Mesothelial cell of epicardium (in vitro differentiated cells): Measurements from ENCODE around the gene PDLIM4. TPM values are rescaled to one million over a fixed set of nuclear protein-coding genes. Genes with fewer than 3 reads are reported as not detected.

Experiments
- DNase-seq, 2 experiments: peaks; one replicate each; pipeline ENCODE4 v3.0.0; 2021; ENCODE audit warnings: low spot score in 2 of 2; ENCODE audit not compliant: unreplicated experiment in 2 of 2
- H3K27ac Mint-ChIP-seq: 2 replicates; pipeline ENCODE4 v1.8.0; 2021; ENCODE audit warnings: mixed read lengths
- H3K27me3 Mint-ChIP-seq: 2 replicates; pipeline ENCODE4 v1.8.0; 2021; ENCODE audit warnings: low read depth, mixed read lengths
- H3K36me3 Mint-ChIP-seq: 2 replicates; pipeline ENCODE4 v1.8.0; 2021; ENCODE audit warnings: mixed read lengths
- H3K4me1 Mint-ChIP-seq: 2 replicates; pipeline ENCODE4 v1.8.0; 2021; ENCODE audit warnings: mixed read lengths
- H3K4me3 Mint-ChIP-seq: 2 replicates; pipeline ENCODE4 v1.8.0; 2021; ENCODE audit warnings: mild to moderate bottlenecking, moderate library complexity, mixed read lengths
- H3K9me3 Mint-ChIP-seq: 2 replicates; pipeline ENCODE4 v1.8.0; 2021; ENCODE audit warnings: mixed read lengths
- total RNA-seq: library from RNA; stranded (reverse); gene quantifications from 3 replicates; pipeline ENCODE4 v1.2.1, GENCODE V29; 2021
- TF ChIP-seq, protein P1 (sequence below): fragments of 200-600 bp; sonication (generic); IDR thresholded peaks from one replicate; pipeline ENCODE4 v1.5.0; 2021; ENCODE audit warnings: antibody characterized with exemption; ENCODE audit not compliant: unreplicated experiment

PDLIM4 gene
- total RNA-seq, 1 donor from 2014 or later = 50.7 TPM

DNA sequence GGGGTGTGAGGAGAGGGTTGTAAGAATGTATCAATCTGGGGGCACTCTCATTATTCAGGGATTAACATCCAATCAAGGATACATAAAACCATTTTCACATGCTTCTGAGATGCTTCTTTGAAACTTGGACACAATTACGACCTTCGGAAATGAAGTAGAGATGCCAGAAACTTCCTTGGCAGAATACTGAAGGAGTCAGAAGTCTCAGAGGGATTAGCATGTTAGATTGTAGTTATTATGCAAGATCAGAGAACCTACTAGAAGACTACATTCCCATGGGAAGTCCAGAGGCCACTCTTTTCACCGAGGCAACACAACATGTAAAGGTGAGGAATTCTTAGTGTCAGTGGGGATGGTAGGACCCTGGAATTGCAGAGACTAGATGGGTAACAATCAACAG, 31.6 kb downstream of the PDLIM4 start:
- H3K4me1 Mint-ChIP-seq = peaks cover 17% of the 10 kb centered on the region
- H3K9me3 Mint-ChIP-seq = no peaks in the 10 kb centered on the region
- no peak overlapping the region for H3K4me3 Mint-ChIP-seq
- H3K36me3 Mint-ChIP-seq = no peaks in the 10 kb centered on the region
- no peak overlapping the region for H3K27ac Mint-ChIP-seq
- TF ChIP-seq, protein P1, sequence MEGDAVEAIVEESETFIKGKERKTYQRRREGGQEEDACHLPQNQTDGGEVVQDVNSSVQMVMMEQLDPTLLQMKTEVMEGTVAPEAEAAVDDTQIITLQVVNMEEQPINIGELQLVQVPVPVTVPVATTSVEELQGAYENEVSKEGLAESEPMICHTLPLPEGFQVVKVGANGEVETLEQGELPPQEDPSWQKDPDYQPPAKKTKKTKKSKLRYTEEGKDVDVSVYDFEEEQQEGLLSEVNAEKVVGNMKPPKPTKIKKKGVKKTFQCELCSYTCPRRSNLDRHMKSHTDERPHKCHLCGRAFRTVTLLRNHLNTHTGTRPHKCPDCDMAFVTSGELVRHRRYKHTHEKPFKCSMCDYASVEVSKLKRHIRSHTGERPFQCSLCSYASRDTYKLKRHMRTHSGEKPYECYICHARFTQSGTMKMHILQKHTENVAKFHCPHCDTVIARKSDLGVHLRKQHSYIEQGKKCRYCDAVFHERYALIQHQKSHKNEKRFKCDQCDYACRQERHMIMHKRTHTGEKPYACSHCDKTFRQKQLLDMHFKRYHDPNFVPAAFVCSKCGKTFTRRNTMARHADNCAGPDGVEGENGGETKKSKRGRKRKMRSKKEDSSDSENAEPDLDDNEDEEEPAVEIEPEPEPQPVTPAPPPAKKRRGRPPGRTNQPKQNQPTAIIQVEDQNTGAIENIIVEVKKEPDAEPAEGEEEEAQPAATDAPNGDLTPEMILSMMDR = no peak
- H3K27me3 Mint-ChIP-seq = no peaks in the 10 kb centered on the region
- DNase-seq = no peak

DNA sequence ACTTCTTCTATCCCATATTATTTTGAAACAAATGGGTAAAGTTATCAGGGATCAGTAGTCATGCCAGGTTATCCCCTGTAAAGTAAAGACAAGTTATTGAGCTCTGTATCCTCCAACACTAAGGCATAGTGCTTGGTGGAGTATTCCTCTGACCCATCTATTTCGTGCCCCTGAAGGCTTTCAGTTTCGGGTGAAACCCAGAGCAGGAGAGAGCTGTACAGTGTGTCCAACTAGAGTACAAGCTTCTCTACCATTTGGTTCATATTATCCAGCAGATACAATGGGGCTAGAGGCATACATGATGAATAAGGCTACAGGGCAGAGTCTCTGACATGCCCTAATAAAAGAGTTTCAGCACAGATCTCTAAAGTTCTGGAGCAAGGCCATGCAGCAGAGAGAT, 33.5 kb downstream of the PDLIM4 start:
- no peak for DNase-seq
- Mint-ChIP-seq H3K9me3 (no peaks in the 10 kb centered on the region), H3K27ac (no peak overlapping the region), H3K36me3 (no peaks in the 10 kb centered on the region), H3K4me1 (peaks cover 30% of the 10 kb centered on the region), H3K27me3 (peaks cover 15% of the 10 kb centered on the region), H3K4me3 (no peak overlapping the region)
- TF ChIP-seq, protein P1 = no peak

DNA sequence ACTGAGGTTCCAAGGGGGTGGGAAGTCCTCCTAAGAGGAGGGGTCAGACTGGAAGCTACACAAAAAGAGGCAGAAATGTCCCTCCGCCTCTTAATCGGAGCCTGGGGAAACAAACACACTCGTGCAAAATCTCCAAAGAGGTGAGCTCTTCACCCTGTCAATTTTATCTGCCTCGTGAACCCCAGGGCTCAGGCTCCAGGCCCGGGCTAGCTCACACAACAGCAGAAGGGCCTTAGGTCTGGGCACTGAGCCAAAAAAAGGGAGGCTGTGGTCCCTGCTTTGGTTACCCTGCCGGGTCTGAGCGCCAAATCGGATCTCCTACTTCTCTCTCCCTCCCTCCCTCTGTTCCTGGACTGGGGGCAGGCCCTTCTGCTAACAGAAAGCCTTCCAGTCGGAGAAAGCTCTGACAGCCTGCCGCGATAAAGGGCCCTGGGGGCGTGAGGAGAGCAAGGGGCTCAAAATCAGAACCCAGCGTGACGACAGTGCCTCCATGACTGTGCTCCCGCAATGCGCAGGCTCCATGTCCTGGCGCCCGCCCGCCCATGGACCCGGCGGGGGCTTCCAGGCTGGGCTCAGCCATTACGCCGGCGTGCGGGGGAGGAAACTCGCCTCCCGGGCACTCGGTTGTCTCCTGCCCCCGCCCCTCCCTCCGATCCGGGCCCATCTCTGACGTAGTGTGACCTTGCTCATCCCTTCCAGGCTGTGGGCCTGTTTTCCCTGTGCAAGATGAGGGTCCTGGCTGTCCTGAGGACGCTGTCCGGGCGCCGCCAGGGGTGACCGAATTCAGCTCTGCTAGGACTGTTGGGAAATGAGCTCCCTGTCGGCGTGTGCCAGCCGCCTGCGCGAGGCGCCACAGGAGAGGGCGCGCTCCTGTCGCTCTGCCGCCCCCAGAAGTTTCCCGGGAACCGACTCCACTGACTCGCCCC, 35.8 kb downstream of the PDLIM4 start:
- peak; percentile 78 to 87 for DNase-seq
- Mint-ChIP-seq H3K36me3 (no peaks in the 10 kb centered on the region), H3K4me3 (peak overlapping the region; percentile 80), H3K27me3 (peaks cover 17% of the 10 kb centered on the region), H3K4me1 (peaks cover 30% of the 10 kb centered on the region), H3K27ac (peak overlapping the region; percentile 99), H3K9me3 (no peaks in the 10 kb centered on the region)
- TF ChIP-seq, protein P1 = no peak

DNA sequence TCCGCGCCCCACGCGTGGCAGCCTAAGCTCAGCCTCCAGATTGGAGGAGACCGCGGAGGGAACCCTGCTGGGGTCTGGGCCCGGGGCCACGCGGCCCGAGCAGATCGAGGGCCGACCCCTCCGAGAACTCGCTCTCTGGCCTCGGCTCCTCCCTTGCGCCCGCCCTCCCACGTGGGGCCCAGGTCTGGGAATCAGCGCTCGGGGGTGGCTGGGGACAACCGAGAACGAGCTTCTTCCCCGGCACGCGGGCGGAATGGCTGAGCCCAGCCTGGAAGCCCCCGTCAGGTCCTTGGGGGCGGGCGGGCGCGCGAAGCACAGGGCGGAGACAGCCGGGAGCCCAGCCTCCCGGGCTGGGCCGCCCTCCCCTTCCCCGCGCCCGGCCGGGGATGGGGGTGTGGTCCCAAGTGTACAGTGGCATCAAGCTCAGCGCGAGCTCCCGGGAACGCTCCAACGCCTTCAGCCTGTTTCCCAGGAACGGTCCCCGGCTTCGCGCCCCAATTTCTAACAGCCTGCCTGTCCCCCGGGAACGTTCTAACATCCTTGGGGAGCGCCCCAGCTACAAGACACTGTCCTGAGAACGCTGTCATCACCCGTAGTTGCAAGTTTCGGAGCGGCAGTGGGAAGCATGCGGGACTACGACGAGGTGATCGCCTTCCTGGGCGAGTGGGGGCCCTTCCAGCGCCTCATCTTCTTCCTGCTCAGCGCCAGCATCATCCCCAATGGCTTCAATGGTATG, 36.7 kb downstream of the PDLIM4 start, which contains the start of gene SLC22A4:
Gene SLC22A4, plus strand, starts transcription at position 403 of the 736 bp plus-strand sequence. Its CDS starts 223 bp downstream, at position 626.
- H3K27ac Mint-ChIP-seq = peak within 1 kb of the TSS; percentile 99
- no peaks in the 10 kb centered on the region for H3K9me3 Mint-ChIP-seq
- peak within 1 kb of the TSS; percentile 80 for H3K4me3 Mint-ChIP-seq
- H3K27me3 Mint-ChIP-seq = peaks cover 17% of the 10 kb centered on the region
- peaks cover 23% of the 10 kb centered on the region for H3K4me1 Mint-ChIP-seq
- TF ChIP-seq, protein P1 = no peak
- DNase-seq = peak; percentile 85 to 91
- H3K36me3 Mint-ChIP-seq = no peaks in the 10 kb centered on the region

DNA sequence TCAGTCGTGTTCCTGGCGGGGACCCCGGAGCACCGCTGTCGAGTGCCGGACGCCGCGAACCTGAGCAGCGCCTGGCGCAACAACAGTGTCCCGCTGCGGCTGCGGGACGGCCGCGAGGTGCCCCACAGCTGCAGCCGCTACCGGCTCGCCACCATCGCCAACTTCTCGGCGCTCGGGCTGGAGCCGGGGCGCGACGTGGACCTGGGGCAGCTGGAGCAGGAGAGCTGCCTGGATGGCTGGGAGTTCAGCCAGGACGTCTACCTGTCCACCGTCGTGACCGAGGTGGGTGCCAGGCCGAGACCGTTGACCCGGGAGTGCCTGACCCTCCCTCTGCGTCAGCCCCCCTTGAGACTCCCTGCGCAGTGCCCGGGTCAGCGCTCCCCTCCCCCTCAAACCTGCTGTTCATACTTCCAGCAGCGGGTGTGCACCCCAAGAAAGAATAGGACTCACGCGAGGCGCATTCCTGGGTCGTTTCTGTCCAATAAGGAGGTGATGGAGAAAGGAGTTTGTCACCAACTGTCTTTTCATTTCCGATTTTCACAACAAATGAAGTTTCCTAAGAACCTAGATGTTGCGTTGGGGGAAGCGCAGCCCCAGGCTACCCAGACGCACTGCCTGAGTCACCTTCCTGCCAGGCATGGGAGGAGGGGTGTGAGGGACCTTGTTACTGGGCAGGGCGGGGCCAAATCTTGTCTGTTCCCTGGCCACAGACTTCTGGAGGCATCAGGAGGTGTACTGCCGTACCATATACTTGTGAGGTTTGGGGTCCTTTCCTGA, 37.4 kb downstream of the PDLIM4 start:
- no peaks in the 10 kb centered on the region for H3K9me3 Mint-ChIP-seq
- peaks cover 24% of the 10 kb centered on the region for H3K4me1 Mint-ChIP-seq
- H3K36me3 Mint-ChIP-seq = no peaks in the 10 kb centered on the region
- peaks cover 17% of the 10 kb centered on the region for H3K27me3 Mint-ChIP-seq
- TF ChIP-seq, protein P1 = no peak
- H3K27ac Mint-ChIP-seq = peak overlapping the region; percentile 88
- DNase-seq = peak in 1 of 2 experiments; percentile 29
- H3K4me3 Mint-ChIP-seq = peak overlapping the region; percentile 80
